ENCODE results near the gene NOXA1.
A peak's percentile ranks its signal among the peaks of the same experiment; 100 is the strongest.
"Not testable (repeated sequence)": the region's sequence is repeated elsewhere in the genome, so short reads cannot be mapped to it uniquely, and the experiment has no call there.

The NOXA1 gene

DNA sequence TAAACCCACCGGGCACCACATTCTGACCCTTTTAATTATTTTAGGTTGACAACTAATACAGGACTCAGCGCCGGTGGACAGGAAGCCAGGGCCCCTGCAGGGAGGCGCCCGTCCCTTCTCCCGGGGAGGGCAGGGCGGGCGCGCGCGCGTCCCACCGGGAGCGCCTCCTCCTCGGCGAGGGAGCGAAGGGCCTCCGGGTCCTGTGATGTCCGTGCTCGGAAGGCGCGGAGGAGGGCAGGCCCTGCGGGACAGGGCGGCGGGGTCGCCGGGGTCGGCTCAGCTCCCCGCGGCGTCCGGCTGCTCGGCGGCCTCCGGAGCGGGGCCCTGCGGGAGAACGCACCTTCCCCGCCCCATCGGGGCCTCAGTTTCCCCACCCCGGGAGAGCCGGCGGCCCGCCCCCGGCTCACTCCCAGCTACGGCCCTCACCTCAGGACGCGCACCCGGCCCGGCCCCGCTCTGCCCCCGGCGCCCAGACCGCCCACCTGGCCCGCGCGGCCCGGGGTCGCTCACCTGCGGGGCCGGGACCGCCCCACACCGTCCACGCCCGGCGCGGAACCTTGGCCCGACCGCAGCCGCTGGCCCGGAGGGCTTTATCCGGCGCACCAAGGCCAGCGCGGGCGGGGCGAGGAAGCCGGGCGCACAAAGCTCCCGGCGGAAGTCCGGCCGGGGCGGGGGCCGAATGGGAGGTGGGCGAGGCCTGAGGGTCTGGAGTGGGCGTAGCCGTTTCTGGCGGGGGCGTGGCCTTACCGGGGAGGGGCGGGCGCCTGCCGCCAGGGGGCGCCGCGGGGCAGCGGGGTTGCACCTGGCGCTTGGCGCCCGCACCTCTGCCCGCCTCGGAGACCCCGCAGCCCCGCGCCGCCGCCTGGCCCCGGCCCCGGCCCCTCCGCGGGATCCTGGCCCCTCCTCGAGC is at the start of gene NOXA1, which contains the start of gene EXD3:
Gene NOXA1 (plus strand): TSS at position 790 of the 910 bp plus-strand sequence. CDS start 137 bp downstream, outside the sequence.
Gene EXD3 (minus strand): TSS at position 559 of the 910 bp plus-strand sequence. CDS start 27,805 bp downstream, outside the sequence.
- peak; percentile 83 to 98 for DNase-seq

DNA sequence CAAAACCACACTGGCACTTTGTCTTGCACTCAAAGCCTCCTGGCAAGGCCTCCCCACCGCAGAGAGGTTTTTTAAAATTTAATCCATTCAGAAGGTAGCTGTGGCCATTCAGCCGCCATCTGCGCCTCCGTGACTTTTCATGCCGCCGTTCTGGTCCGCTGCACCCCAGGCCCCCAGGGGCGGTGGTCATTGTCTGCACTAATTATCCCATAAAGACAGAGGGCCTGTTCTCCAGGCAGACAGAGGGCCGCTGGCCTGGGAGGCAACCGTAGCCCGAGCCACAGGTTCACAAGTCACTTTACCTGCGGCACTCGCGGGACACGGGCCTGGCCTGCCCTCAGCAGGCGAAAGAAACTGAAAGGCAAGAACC is 49.6 kb upstream of the NOXA1 start:
- DNase-seq = no peak

- DNase-seq = no peak
Observed at GRCh38 chr9:137374131-137374845, 48.9 kb upstream of the NOXA1 start.

- no peak for DNase-seq
Observed at GRCh38 chr9:137375321-137376058, 47.7 kb upstream of the NOXA1 start.

DNA sequence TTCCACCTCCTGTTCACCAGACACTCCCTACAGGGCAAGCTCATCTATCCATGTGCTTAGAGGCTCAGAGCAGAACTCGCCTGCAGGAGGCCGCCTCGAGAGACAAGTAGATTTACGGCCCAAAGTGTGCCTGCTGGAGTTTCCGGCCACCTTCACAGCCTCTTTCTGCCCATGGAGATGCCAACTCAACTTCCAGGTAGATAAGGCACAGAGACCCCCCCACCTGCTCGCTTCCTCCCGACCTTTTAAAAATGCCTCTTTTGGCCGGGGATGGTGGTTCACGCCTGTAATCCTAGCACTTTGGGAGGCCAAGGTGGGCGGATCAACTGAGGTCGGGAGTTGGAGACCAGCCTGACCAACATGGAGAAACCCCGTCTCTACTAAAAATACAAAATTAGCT is 46.8 kb upstream of the NOXA1 start:
- no peak for DNase-seq

DNA sequence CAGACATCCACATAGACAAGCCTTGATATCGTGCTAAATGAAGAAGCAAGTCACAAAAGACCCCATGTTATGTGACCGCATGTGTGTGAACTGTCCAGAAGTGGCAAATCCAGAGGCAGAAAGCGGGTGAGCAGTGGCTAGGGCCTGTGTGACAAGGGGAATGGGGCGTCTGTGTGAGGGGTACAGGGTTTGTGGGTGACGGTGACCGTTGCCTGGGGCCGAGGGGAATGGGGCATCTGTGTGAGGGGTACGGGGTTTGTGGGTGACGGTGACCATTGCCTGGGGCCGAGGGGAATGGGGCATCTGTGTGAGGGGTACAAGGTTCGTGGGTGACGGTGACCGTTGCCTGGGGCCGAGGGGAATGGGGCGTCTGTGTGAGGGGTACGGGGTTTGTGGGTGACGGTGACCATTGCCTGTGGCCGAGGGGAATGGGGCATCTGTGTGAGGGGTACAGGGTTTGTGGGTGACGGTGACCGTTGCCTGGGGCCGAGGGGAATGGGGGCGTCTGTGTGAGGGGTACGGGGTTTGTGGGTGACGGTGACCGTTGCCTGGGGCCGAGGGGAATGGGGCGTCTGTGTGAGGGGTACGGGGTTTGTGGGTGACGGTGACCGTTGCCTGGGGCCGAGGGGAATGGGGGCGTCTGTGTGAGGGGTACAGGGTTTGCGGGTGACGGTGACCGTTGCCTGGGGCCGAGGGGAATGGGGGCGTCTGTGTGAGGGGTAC is 44.3 kb upstream of the NOXA1 start:
- not testable (repeated sequence) for DNase-seq

DNA sequence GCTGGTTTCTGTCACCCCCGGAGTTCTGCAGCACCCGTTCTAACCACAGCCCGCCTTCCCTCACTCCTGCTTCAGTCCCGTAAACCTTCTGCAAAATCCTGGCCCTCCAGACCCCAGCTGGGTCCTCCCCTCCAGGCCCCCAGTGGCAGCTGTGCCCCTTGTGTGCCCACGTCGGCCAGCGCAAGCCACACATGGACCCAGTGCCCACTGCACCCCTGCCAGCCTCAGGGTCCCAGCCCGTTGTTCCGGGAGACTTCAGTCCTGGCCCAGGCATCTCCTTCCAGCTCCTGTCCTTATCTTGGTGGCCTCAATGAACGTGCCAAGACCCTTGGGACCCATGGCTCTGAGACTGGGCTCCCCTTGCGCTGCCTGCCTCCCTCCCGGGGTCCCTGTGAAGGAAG is 43.4 kb upstream of the NOXA1 start:
- DNase-seq = no peak

- DNase-seq = no peak
Observed at GRCh38 chr9:137380171-137380570, 43.0 kb upstream of the NOXA1 start.

GRCh38 chr9:137380606-137381005 is 42.6 kb upstream of the NOXA1 start:
- DNase-seq = no peak

DNA sequence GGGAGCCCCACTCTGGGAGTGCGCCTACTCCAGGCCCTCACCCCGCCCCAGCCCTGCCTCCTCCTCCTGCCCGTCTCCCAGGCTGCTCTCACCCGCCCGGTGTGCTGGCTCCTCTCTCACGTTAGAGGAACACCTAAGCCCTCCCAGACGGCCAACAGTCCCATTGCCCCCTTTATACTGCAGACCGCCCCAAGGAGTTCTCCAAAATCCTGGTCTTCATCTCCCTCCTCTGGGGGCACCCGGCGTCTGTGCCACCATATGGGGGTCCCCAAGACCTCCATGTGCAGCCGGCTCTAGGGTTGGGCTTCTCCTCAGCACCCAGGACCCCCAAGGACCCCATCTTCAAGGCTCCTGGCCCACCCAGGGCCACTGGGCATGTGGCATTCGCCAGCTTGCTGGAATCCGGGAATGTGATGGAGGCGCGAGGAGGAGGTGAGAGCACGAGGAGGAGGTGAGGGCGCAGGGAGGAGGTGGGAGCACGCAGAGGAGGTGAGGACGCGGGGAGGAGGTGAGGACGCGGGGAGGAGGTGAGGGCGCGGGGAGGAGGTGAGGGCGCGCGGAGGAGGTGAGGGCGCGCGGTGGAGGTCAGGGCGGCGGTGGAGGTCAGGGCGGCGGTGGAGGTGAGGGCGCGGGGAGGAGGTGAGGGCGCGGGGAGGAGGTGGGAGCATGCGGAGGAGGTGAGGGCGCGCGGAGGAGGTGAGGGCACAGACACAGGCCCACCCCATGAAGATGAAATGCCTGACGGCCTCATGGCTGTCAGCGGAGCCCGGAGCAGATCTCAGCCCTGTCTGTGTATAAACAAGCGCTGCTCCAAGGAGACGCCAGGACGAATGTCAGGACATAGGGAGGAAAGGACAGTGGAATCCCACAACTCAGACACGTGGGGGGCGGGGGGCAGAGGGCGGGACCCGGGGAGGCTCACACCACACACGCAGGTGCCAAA is 41.4 kb upstream of the NOXA1 start:
- no peak for DNase-seq

DNA sequence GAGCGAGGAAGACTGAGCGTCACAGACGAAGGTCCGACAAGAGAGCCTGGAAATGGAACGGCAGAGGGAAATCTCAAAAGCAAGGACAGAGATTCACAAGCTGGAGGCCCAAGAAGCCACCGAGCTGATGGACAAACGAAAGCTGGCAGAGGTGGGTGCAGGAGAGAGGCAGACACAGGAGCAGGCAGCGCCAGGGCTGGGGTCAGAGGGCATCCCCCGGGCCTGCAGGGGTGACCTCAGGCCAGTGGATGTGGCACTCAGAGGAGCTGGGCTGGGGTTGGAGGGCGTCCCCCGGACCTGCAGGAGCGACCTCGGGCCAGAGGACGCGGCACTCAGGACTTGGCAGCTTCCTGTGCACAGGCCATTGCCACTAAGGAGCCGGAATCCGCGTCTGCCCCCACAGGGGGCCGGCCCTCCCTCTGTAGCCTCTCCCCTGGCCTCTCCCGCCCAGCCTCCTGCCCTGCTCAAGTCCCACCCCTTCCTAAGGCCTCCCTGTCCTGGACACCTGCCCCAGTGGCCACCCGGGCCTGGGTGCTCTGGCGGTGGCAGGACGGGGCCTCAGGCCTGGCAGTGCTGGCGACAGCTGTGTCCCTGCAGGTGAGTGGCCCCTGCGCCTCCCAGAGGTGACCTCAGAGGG is 40.6 kb upstream of the NOXA1 start:
- DNase-seq = no peak

GRCh38 chr9:137383081-137383783 is 40.0 kb upstream of the NOXA1 start:
- DNase-seq = no peak

GRCh38 chr9:137383784-137384756 is 39.1 kb upstream of the NOXA1 start:
- no peak for DNase-seq

GRCh38 chr9:137385061-137385655 is 38.0 kb upstream of the NOXA1 start:
- DNase-seq = no peak

DNA sequence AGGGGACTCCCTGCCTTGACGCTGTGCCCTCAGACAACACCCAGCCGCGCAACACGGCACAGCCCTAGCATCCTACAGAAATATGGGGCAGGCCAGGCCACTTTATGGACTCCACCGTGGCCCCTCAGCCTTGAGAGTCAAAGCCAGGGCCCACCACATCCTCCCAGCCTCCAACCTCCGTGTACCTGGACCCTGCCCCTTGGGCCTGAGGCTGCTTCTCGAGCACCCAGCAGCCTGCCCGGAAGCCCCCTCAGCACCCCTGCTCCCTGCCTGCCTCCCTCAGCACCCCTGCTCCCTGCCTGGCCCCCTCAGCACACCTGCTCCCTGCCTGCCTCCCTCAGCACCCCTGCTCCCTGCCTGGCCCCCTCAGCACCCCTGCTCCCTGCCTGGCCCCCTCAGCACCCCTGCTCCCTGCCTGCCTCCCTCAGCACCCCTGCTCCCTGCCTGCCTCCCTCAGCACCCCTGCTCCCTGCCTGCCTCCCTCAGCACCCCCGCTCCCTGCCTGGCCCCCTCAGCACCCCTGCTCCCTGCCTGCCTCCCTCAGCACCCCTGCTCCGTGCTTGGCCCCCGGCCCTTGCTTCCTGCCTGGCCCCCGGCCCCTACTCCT is 36.6 kb upstream of the NOXA1 start:
- not testable (repeated sequence) for DNase-seq

DNA sequence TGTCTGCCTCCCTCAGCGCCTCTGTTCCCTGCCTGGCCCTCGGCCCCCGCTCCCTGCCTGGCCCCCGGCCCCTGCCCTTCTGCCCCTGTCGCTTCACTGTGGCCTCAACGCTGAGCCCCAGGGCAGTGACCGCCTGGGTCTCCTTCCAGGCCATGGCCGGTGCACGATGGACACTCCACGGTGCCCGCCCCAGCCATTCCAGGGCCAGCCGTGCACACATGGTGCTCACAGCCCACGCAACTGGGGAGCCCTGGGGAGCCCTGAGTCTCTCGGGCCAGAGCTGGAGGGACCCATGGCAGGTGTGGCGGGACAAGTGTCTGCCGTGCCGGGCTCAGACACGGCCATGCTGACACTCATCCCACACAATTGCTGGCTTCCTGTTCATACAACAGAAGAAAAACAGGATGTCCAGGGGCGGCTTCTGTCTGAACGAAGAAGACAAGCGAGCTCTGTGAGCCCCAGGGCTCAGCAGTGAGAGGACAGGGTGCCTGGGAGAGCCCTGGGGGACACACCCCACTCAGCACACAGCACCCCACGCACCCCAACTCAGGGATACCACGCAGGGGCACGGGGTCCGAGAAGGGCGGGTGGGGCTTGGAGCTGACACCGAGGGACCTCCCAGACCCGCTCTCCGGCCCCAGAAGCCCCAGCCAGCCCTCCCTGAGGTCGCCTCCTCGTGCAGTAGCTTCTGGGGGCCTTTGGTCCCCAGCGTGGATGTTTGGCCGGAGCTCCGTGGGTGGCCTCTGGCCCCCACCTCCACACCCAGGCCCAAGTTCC is 35.9 kb upstream of the NOXA1 start:
- DNase-seq = no peak

GRCh38 chr9:137387891-137388560 is 35.2 kb upstream of the NOXA1 start:
- no peak for DNase-seq

Data from stimulated activated CD4-positive, alpha-beta T cell treated with anti-CD3 and anti-CD28 coated beads, Interleukin-4, amount 100 ng/mL, for 4 hours (primary cell).